Activated T-cell treated with anti-CD3 and anti-CD28 coated beads for 48 hours (primary cell): ENCODE data around the gene UGT1A1.

ENCODE experiments used
- DNase-seq: peaks from one replicate; pipeline ENCODE4 v3.0.0-alpha.2; 2020; ENCODE audit warnings: low read depth

UGT1A1 gene

GRCh38 chr2:233817995-233818638 lies 58.0 kb downstream of the UGT1A1 start:
- no peak for DNase-seq

GRCh38 chr2:233818639-233819621 lies 58.9 kb downstream of the UGT1A1 start:
- no peak for DNase-seq

DNA sequence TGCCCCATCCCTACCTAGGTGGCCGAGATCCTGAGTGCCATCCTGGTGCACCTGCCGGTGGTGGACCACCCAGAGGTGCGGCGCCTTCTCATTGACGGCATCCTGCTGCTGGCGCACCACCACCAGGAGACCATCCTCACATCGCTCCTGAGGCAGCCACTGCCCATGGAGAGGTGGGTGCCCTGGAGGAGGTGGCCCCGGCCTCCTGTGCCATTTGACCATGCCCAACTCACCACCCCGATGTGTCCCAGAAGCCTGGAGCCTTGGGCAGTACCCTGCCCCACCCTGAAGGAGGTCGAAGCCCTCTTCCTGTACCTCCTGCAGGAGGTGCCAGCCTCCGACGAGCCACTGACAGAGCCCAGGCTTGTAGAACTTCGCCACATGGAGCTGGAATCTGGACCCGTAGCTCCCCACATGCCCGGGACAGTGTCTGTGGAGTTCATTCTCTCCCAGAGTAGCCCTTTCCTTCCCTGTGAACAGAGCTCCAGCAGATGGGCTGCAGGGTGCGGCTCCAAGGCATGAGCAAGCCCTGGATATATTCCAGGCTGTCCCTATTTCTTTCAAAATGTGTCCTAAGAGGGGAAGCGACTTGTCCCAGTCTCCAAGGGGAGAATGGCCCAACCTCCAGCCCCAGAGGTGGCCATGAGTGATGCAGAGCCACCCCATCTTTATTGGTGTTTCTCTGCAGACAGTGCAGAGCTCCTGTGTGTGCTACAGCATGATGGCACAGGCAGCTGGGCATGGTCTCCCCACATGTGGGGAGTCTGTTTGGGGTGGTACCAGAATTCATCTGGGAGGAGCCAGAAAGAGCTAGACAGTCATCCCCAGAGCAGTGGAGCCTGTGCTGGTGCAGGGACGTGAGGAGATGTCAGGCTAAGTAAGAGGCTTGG lies 60.1 kb downstream of the UGT1A1 start:
- DNase-seq: no peak

DNA sequence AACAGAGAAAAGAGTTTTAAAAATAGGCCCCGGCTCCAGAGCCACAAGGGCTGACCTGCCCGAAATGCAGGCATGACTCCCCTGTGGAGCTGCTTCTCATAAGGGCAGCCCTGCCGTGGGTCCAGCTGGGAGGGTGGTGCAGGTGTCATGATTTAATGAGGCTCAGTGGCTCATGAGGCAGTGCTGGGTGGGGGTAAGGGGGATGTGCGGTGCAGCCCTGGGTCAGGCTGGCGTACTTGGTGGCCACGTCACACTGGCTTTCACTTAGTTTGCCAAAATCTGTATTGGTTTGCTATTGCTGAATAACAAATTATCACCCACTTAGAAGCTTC lies 60.7 kb downstream of the UGT1A1 start:
- DNase-seq: no peak

DNA sequence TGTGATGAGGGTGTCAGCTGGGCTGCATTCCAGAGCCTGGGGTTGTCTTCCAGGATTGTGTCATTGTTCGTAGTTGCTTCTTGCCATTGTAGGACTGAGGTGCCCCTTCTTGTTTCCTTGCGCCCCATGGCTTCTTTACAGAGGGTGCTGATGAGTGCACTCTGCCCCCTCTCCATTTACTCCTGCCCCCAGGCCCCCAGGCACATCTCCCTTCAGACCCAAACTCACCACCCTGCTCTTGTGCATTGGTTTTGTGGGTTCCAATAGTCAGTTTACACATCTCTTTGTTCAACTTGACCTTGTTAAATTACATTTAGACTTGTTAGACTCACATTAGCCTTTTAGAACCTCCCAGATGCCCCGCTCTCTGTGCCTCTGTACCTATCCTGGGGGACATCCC lies 61.1 kb downstream of the UGT1A1 start:
- no peak for DNase-seq

DNA sequence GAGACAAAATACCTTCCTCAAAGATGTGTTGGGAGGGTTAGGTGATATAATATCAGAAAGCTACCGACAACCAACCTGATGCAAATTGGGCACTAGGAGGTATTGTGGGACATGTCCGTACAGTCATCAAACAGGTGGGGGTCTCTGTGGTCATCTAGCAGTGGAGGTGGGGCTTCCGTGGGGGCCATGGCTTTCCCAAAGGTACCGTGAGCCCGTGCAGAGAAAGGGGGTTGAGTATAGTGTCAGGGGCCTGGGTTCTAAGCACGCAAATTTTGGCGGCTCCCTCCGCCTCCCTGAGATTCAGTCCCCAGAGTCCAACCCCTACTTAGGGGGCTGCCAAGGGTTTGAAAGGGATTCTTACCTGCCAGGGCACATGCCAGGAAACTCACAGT lies 61.6 kb downstream of the UGT1A1 start:
- no peak for DNase-seq

DNA sequence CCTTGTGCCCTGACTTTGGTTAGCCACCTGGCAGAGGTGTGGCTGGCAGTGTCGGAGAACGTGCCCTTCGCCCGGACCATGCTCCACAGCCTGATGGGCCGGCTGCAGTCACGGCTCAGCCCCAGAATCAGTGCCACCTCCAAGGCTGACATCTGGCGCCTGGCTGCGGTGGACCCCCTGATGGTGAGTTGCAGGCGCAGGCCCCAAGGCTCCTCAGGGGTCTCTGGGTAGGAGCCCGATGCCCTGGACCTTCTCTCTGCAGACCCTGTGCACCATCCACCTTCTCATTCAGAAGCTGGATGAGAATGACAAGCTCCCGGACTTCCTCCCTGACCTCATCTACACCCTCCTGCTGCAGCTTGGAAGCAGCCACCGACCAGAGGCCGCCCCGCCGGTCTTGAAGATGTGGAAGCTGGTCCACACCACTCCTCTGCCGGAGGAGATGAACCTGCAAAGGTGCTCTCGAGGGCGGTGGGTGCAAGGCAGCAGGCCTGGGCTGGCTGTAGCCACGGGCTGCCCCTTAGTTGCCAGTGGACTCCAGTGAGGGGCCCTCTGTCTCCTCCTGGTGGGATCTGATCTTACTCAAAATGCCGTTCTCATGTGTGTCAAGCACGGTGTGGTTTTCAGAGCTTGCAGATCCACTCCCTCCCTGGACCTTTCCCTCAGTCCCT lies 62.2 kb downstream of the UGT1A1 start:
- DNase-seq: no peak
